ENCODE measurements around the gene CUEDC2.
A peak's percentile ranks its signal among the peaks of the same experiment; 100 is the strongest.

The CUEDC2 gene

GRCh38 chr10:102398172-102399020 lies 34.0 kb downstream of the CUEDC2 start:
- TF ChIP-seq EZH2phosphoT487 (conservative IDR thresholded peaks at IDR 0.05; ENCODE audit: low read length) (no peak), CTCF (IDR thresholded peaks at IDR 0.05; ENCODE audit: insufficient read depth, low read length, poor library complexity, severe bottlenecking) (no peak)
- peak overlapping the region; percentile 60 for H3K27ac ChIP-seq (ENCODE audit: low read depth, low read length)
- H3K27me3 ChIP-seq (ENCODE audit: low read length): no peaks in the 10 kb centered on the region
- no peaks in the 10 kb centered on the region for H3K9me2 ChIP-seq (replicated peaks; ENCODE audit: insufficient read depth, low read length)
- H3K79me2 ChIP-seq (ENCODE audit: insufficient read depth, low read length): peaks cover 8% of the 10 kb centered on the region; the same call in 1 of the 2 replicates
- H3K9me3 ChIP-seq (ENCODE audit: insufficient read depth, low read length): no peaks in the 10 kb centered on the region
- peak overlapping the region; percentile 66 for H3K4me2 ChIP-seq (ENCODE audit: low read depth, low read length, poor library complexity, severe bottlenecking)
- no peaks in the 10 kb centered on the region for H3K36me3 ChIP-seq (ENCODE audit: low read length)
- no peak overlapping the region for H3K4me3 ChIP-seq (ENCODE audit: insufficient read depth, low read length, poor library complexity, severe bottlenecking)
- peaks cover 18% of the 10 kb centered on the region; the same call in 1 of the 2 replicates for H3F3A ChIP-seq (ENCODE audit: insufficient read depth)
- H4K20me1 ChIP-seq (ENCODE audit: low read depth, low read length): no peaks in the 10 kb centered on the region
- peak overlapping the region; percentile 62 for H3K9ac ChIP-seq (ENCODE audit: low read length)
- no peak overlapping the region for H2AFZ ChIP-seq (ENCODE audit: low read depth, low read length, severe bottlenecking)

DNA sequence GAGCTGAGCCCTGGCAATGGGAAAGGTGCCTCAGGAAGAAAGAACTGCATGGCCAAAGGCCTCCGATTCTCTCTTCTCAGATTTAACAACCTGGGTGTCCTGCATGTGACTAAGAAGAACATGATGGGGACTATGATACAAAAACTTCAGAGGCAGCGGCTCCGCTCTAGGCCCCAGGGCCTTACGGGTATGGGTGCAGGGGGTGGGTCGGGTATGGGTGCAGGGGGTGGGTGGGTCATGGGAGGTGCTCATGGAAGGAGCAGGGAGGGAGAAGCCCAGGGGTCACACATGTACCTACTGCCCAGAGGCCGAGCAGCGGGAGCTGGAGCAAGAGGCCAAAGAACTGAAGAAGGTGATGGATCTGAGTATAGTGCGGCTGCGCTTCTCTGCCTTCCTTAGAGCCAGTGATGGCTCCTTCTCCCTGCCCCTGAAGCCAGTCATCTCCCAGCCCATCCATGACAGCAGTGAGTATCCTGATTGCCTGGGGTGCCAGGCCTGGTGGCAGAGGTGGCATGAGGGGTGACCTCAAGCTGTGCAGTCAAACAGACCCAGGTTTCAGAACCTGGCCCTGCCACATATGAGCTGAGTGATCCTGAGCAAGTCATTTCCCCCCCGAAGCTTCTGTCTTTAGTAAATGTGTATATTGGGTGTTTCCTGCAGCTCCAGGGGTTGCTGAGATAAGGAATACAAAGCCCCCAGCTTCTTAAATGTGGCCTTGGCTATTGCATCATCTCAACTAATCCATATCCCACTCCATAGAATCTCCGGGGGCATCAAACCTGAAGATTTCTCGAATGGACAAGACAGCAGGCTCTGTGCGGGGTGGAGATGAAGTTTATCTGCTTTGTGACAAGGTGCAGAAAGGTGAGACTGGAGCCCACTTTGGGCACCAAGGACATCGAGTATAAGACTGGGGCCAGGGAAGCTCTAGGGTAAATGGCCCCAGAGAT lies 34.9 kb downstream of the CUEDC2 start:
- peaks cover 18% of the 10 kb centered on the region; the same call in 1 of the 2 replicates for H3F3A ChIP-seq (ENCODE audit: insufficient read depth)
- H2AFZ ChIP-seq (ENCODE audit: low read depth, low read length, severe bottlenecking): no peak overlapping the region
- no peaks in the 10 kb centered on the region for H3K27me3 ChIP-seq (ENCODE audit: low read length)
- peak overlapping the region; percentile 91; the same call in 1 of the 2 replicates for H3K9ac ChIP-seq (ENCODE audit: low read length)
- H3K4me2 ChIP-seq (ENCODE audit: low read depth, low read length, poor library complexity, severe bottlenecking): peak overlapping the region; percentile 78
- H3K4me3 ChIP-seq (ENCODE audit: insufficient read depth, low read length, poor library complexity, severe bottlenecking): no peak overlapping the region
- no peaks in the 10 kb centered on the region for H3K36me3 ChIP-seq (ENCODE audit: low read length)
- no peaks in the 10 kb centered on the region for H4K20me1 ChIP-seq (ENCODE audit: low read depth, low read length)
- no peak for TF ChIP-seq CTCF (IDR thresholded peaks at IDR 0.05; ENCODE audit: insufficient read depth, low read length, poor library complexity, severe bottlenecking)
- no peaks in the 10 kb centered on the region for H3K9me2 ChIP-seq (replicated peaks; ENCODE audit: insufficient read depth, low read length)
- H3K79me2 ChIP-seq (ENCODE audit: insufficient read depth, low read length): peaks cover 8% of the 10 kb centered on the region; the same call in 1 of the 2 replicates
- no peaks in the 10 kb centered on the region for H3K9me3 ChIP-seq (ENCODE audit: insufficient read depth, low read length)
- peak overlapping the region; percentile 37 for H3K27ac ChIP-seq (ENCODE audit: low read depth, low read length)

- peak overlapping the region; percentile 78 for H3K4me2 ChIP-seq (ENCODE audit: low read depth, low read length, poor library complexity, severe bottlenecking)
- H3K9me2 ChIP-seq (replicated peaks; ENCODE audit: insufficient read depth, low read length): no peaks in the 10 kb centered on the region
- no peaks in the 10 kb centered on the region for H3K9me3 ChIP-seq (ENCODE audit: insufficient read depth, low read length)
- H3K79me2 ChIP-seq (ENCODE audit: insufficient read depth, low read length): peaks cover 8% of the 10 kb centered on the region; the same call in 1 of the 2 replicates
- H3K27me3 ChIP-seq (ENCODE audit: low read length): no peaks in the 10 kb centered on the region
- no peaks in the 10 kb centered on the region for H3K36me3 ChIP-seq (ENCODE audit: low read length)
- TF ChIP-seq EZH2phosphoT487 (conservative IDR thresholded peaks at IDR 0.05; ENCODE audit: low read length) (no peak), CTCF (IDR thresholded peaks at IDR 0.05; ENCODE audit: insufficient read depth, low read length, poor library complexity, severe bottlenecking) (no peak)
- H3K9ac ChIP-seq (ENCODE audit: low read length): peak overlapping the region; percentile 91
- peaks cover 18% of the 10 kb centered on the region; the same call in 1 of the 2 replicates for H3F3A ChIP-seq (ENCODE audit: insufficient read depth)
- H4K20me1 ChIP-seq (ENCODE audit: low read depth, low read length): no peaks in the 10 kb centered on the region
- no peak overlapping the region for H2AFZ ChIP-seq (ENCODE audit: low read depth, low read length, severe bottlenecking)
- H3K4me3 ChIP-seq (ENCODE audit: insufficient read depth, low read length, poor library complexity, severe bottlenecking): peak overlapping the region; percentile 97
- peak overlapping the region; percentile 96 for H3K27ac ChIP-seq (ENCODE audit: low read depth, low read length)
Observed at GRCh38 chr10:102396730-102397151, 35.6 kb downstream of the CUEDC2 start.
